DMS 273 (cell line): Measurements from ENCODE around the gene XDH.

Source experiments
- DNase-seq: peaks from one replicate; lab custom pipeline; 2025; ENCODE audit not compliant: unreplicated experiment; lab: John Stamatoyannopoulos, UW

Gene XDH

GRCh38 chr2:31286961-31287550 lies 127.5 kb downstream of the XDH start:
- no peak for DNase-seq

GRCh38 chr2:31286230-31286629 lies 128.3 kb downstream of the XDH start:
- no peak for DNase-seq
